ENCODE results near the gene CCDC136. TPM values are rescaled to one million over a fixed set of nuclear protein-coding genes. Genes with fewer than 3 reads are reported as not detected.
A peak's percentile ranks its signal among the peaks of the same experiment; 100 is the strongest.

Gene CCDC136
- 0.26 and 0.64 TPM in 2 replicates for total RNA-seq

- DNase-seq (ENCODE audit: low read depth) (peak; percentile 23), FAIRE-seq (no peak)
- no peak for TF ChIP-seq CTCF (IDR thresholded peaks at IDR 0.05; ENCODE audit: insufficient read depth, low read length, severe bottlenecking)
- Histone ChIP-seq H3K4me3 (ENCODE audit: low read depth, low read length) (peak within 1 kb of the TSS; percentile 49), H3K36me3 (ENCODE audit: control insufficient read depth, insufficient read depth, low read length) (no peaks in the 10 kb centered on the region), H3K27me3 (ENCODE audit: control insufficient read depth, insufficient read depth, low read length) (no peaks in the 10 kb centered on the region)
These were observed at the start of gene CCDC136 for GRCh38 chr7:128791121-128791971. CCDC136 (plus strand) TSS chr7:128791968; CDS start chr7:128792412, 444 bp downstream.

GRCh38 chr7:128742206-128742605 is 49.6 kb upstream of the CCDC136 start:
- Histone ChIP-seq H3K27me3 (ENCODE audit: control insufficient read depth, insufficient read depth, low read length) (no peaks in the 10 kb centered on the region), H3K4me3 (ENCODE audit: low read depth, low read length) (no peak overlapping the region), H3K36me3 (ENCODE audit: control insufficient read depth, insufficient read depth, low read length) (no peaks in the 10 kb centered on the region)
- DNase-seq (ENCODE audit: low read depth) (peak; percentile 72), FAIRE-seq (no peak)
- TF ChIP-seq CTCF (IDR thresholded peaks at IDR 0.05; ENCODE audit: insufficient read depth, low read length, severe bottlenecking), result no peak

- no peak for FAIRE-seq
- no peak for DNase-seq (ENCODE audit: low read depth)
- Histone ChIP-seq H3K36me3 (ENCODE audit: control insufficient read depth, insufficient read depth, low read length) (no peaks in the 10 kb centered on the region), H3K27me3 (ENCODE audit: control insufficient read depth, insufficient read depth, low read length) (no peaks in the 10 kb centered on the region), H3K4me3 (ENCODE audit: low read depth, low read length) (no peak overlapping the region)
- no peak for TF ChIP-seq CTCF (IDR thresholded peaks at IDR 0.05; ENCODE audit: insufficient read depth, low read length, severe bottlenecking)
These were observed 48.5 kb upstream of the CCDC136 start for GRCh38 chr7:128743112-128743772.

- Histone ChIP-seq H3K27me3 (ENCODE audit: control insufficient read depth, insufficient read depth, low read length) (no peaks in the 10 kb centered on the region), H3K36me3 (ENCODE audit: control insufficient read depth, insufficient read depth, low read length) (peaks cover 5% of the 10 kb centered on the region), H3K4me3 (ENCODE audit: low read depth, low read length) (no peak overlapping the region)
- DNase-seq (ENCODE audit: low read depth) (no peak), FAIRE-seq (no peak)
- TF ChIP-seq CTCF (IDR thresholded peaks at IDR 0.05; ENCODE audit: insufficient read depth, low read length, severe bottlenecking), result no peak
These were observed 47.3 kb upstream of the CCDC136 start for GRCh38 chr7:128744366-128744905.

- TF ChIP-seq CTCF (IDR thresholded peaks at IDR 0.05; ENCODE audit: insufficient read depth, low read length, severe bottlenecking), result no peak
These were observed 46.1 kb upstream of the CCDC136 start for GRCh38 chr7:128745706-128746105.

More at GRCh38 chr7:128745706-128746105, 46.1 kb upstream of the CCDC136 start:
- FAIRE-seq, result no peak
- no peak overlapping the region for H3K4me3 ChIP-seq (ENCODE audit: low read depth, low read length)
- H3K36me3 ChIP-seq (ENCODE audit: control insufficient read depth, insufficient read depth, low read length), result peaks cover 5% of the 10 kb centered on the region
- DNase-seq (ENCODE audit: low read depth), result no peak
- no peaks in the 10 kb centered on the region for H3K27me3 ChIP-seq (ENCODE audit: control insufficient read depth, insufficient read depth, low read length)
